NCI-H2029 (cell line): ENCODE results near the gene EFNA5.

Source experiments
- DNase-seq: peaks from one replicate; lab custom pipeline; 2025; lab: John Stamatoyannopoulos, UW

The EFNA5 gene

DNA sequence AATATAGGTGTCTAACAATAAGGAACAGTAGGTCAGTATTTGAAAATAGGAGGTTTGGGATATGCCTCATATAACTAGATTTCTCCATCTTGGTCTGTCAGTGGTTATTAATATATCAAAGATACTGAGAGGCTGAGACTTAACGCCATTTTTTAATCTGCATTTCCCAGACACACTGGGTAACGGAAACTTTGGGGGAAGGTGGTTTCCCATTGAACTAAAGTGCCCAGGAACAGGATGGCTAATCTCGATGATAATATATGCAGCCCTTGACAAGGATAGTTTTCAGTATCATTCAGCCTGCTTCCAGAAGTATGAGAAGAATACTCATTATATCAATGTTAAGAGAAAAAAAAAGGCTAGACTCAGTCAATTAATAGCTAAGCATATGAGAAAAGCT is 30.7 kb downstream of the EFNA5 start:
- DNase-seq = no peak

- DNase-seq = no peak
Observed at GRCh38 chr5:107636555-107636954, 34.2 kb downstream of the EFNA5 start.

- DNase-seq = no peak
Observed at GRCh38 chr5:107636068-107636467, 34.7 kb downstream of the EFNA5 start.

DNA sequence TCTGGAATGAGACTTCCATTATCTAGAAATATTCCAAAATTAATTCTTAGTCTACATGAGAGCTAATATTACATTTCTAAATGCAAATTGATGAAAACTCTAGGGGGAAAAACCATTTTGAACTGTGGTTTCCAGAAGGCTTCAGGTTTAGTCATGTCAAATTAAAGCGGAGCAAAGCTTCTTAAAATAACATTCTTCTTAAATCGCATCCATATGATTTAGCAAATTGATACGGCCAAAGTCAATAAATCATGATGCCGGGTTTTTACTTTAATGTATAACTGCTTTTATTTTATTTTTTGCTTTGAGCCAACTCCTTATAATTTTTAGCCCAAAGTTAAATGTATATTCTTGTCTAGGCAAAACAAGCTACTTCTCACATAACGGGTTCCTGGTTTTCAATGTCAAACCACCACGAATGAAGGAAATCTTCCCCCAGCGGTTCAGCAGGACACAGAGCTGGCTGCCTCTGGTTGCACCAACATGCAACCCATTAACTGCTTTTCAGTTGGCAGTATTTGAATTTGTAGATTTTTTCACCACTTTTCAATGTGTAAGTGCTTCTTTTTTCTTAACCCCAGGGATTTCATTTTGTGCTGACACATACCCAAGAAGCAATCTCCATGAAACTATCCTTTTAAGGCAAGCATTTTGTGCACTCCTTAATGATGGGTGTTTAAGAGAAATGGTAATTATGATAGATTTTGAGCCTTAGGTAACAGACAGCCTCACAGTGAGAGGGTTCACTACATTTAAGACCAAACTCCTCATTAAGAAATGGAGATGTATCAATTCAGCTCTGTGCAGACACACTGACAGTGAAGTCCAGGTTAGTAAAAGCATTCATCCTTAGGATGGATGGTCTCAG is 35.5 kb downstream of the EFNA5 start:
- no peak for DNase-seq

DNA sequence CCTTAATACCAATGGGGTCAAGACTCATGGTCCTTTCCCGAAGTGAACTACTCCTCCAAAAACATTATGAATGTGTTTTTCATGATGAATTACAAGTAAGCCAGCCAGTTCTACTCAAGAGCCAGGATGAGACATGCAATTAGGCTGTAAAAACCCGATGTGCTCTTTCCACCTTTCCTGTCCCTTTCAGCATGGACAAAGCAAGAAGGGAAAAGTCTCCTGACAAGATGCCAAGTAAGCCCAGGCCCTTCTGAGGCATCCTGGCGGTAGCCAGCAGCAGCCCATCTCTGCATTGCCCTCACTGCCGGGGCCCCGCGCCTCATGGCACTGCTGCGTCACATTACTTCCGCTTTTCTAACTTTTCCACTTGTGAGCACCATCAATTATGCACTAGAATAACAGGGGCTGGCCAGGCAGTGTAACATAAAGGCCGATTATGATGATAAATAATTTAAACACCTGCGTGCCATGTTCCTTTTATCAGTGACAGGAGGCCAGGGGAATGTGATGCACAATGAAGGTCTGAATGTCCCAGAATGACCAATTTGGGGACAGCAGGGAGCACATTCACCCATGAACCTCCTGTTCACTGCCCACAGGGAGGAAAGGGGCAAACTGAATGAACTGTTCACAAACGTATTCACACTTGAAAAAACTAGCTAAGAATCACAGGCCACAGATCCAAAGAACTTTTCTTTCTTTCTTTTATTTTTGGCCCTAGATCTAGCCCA is 37.4 kb downstream of the EFNA5 start:
- DNase-seq = no peak

DNA sequence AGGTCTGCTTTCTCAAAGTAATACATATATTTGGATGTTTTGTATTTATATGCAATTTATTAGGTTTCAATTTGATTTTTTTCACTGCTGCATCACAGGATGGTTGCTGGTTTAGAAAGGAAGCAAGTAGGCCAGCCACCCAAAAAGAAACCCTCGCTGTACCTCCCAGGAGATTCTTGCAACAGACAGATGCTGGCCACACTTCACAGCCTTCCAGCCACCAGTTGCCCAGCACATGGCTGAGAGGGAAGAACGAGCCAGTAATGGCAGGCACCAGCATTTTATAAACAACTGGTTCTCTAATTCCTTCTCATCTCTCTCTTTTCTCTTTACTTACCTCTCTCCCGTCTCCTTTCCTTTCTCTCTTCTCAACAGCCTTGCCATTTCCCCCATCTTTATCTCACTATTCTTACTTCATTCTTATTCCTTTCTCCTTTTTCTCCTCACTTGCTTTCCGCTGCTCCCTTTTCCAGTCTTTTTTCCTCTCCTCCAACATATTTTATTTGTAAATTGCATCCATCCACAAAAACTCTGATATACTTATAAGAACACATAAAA is 38.9 kb downstream of the EFNA5 start:
- DNase-seq = no peak

- DNase-seq = no peak
Observed at GRCh38 chr5:107630184-107630583, 40.6 kb downstream of the EFNA5 start.

- DNase-seq = no peak
Observed at GRCh38 chr5:107624235-107624634, 46.5 kb downstream of the EFNA5 start.

DNA sequence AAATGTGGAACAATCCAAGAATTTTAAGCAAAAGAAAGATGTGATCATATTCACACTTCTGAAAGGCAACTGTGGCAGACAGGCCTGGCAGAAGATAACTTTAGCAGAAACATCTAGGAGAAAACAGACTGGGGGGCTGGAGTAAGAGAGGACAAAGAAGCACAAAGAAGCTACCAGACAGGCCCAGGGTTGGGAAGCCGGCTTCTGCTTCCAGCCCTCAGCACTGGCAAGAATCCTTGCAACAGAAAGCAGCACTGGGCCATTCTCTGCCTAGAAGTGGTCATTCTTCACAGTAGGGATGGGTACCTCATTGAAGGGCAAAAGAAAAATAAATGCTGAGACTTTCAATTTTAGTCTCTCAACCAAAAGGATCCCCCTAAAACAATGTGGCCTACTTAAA is 49.6 kb downstream of the EFNA5 start:
- no peak for DNase-seq

- no peak for DNase-seq
Observed at GRCh38 chr5:107619781-107620180, 51.0 kb downstream of the EFNA5 start.

DNA sequence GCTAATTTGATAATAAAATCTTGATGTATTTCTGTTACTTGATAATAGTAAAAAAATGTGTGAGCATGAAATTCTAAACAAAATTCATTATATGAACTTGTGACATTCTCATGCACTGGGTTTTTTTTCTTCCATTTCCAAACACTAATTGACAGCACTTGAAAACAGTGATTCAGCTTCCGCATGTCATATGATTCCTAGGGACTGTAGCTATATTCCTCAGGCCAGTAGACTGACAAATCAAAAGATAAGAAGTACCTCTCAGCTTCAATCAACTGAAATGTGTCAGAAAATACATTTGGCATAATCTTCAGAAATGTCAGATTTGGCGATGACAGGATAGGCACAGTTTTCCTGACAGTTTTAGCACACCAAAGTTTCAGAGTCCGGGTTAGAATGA is 52.5 kb downstream of the EFNA5 start:
- no peak for DNase-seq

GRCh38 chr5:107617052-107617451 is 53.7 kb downstream of the EFNA5 start:
- no peak for DNase-seq

DNA sequence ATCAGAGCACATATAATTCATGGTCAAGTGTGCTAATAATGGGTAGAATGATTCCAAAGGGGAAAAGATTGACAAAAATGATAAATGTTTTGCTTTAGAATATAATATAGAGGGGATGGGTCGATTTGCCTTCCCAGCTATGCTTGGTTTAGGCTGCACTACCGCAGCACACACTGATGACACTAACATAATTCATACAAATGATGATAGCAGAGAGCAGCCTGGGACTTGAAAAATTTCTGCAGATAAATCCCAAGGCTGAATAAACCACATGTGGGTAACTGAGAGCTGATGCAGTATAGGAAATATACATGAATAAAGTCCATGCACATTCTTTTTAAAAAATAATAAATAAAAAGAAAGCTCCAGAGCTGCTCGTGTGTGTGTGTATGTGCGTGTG is 54.5 kb downstream of the EFNA5 start:
- DNase-seq = no peak

GRCh38 chr5:107615299-107615817 is 55.4 kb downstream of the EFNA5 start:
- no peak for DNase-seq

GRCh38 chr5:107612541-107612940 is 58.2 kb downstream of the EFNA5 start:
- DNase-seq = no peak

DNA sequence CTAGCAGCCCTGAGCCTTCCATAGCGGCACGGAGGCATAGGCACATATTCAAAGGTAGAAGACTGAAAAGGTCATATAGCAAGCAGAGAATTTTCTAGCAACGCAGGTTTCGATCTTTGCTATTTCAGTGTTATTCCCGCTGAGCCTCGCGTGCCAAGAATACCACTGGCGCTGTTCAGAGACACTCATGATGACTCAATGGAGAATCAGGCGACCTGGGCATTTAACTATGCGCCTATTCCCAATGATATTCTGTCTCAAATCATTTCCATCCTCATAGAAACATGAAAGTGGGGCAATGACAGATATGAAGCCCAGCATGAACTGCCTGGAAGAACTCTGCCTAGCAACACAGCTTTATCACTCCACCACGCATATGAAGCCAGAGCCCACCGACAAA is 59.9 kb downstream of the EFNA5 start:
- DNase-seq = no peak

- no peak for DNase-seq
Observed at GRCh38 chr5:107607671-107608345, 62.9 kb downstream of the EFNA5 start.

DNA sequence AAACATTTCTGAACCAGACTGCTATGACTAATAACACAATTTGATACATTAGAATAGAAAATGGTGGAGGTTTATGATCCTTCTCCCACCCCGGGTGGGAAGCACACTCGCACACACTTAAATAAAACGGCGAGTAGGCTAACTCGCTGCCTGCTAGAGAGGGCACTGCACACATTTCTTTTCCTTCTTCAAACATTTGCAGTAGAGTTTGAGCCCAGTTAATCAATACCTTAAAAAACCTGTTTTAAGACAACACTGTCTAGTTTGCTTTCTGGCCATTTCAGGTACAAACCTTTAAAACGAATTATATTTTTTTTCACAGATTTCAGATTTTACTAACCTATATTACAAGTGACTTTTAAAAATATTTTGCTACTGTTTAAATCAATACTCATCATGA is 63.5 kb downstream of the EFNA5 start:
- DNase-seq = no peak

DNA sequence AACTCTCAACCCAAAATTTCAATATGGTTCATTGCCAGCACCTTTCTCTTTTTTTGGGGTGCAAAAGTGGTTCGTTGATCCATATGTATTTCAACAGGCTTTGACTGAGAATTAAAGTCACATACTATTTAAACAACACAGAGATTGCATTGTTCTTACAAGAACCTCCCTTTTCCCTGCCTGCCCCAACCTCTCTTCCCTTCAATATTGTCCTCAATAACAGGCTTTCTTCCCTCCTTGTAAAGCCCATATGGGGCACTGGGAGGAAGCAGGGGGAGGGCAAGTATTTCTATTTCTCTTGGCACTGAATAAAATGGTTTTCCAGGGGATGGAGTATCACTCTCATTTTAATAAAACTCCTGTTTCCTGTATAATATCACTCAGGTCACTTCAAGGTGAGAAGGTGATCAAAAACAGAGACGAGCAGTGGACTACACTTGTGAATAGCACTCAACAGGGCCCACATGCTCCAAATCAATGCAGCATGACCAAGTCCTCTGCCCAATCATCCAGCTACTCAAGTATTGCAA is 65.1 kb downstream of the EFNA5 start:
- DNase-seq = no peak

DNA sequence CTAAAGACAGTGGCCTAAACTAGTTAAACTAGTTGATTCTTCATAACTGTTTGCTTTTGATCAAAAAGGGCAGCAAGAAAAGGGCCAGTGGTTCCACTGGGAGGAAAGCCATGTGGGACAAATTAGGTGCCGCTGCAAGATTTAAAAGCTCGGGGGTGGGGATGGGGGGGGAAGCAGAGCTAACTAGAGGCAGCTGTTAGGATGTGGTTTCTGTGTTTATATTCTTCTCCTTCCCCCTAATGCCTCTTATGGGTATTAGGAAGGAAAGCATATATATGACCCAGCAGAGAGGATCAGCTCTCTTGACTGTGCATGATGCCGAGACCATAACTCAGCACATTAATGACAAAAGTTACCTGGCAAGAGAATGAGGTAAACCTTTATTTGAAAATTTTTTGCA is 65.7 kb downstream of the EFNA5 start:
- no peak for DNase-seq

DNA sequence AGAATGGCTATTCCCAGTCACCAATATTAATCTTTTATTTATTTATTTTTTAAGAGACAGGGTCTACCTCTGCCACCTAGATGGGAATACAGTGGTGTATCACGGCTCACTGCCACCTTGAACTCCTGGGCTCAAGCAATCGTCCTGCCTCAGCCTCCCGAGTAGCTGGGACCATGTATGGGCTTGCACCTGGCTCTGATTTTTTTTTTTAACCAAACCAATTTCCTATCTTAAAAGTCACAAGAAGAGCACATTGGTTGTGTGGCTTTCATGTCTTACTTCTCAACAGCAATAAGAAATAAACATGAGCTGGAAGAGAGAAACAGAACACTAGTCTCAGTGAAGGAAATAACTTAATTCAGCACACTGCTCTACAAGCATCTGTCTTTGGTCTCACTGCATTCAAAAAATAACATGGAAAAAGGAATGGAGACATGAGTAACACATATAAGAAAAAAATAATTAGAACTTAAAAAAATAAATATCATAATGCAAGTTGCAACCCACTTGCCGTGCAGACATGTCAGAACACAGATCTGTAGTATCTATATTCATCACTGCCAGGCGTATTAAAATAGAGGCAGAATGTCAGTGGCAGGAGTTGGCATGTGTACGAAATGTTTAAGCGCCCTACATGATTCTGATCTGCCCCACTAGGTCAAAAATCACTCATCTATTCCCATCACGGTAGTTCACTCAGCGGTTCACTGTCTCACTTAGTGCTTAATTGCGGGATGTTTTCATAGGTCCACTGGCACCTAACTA is 66.4 kb downstream of the EFNA5 start:
- DNase-seq = no peak
